ENCODE data around the gene ZW10.

GRCh38 chr11:113721462-113722066 lies 51.9 kb downstream of the ZW10 start:
- TF ChIP-seq POLR2A (IDR thresholded peaks at IDR 0.05): no peak
- TF ChIP-seq CTCF (IDR thresholded peaks at IDR 0.05 in 4 of 5, conservative IDR thresholded peaks at IDR 0.05 in 1 of 5): no peak
